DND-41 (cell line): ENCODE results near the gene UBL4B.

Experiments used
- EZH2 ChIP-seq: IDR thresholded peaks from 3 replicates; pipeline ENCODE4 v1.6.1; 2012; ENCODE audit warnings: borderline replicate concordance, low read depth, mild to moderate bottlenecking, moderate library complexity, low read length, inconsistent platforms; ENCODE audit not compliant: severe bottlenecking
- TF ChIP-seq, protein P1 (sequence below): IDR thresholded peaks from 2 replicates; pipeline ENCODE4 v1.5.1; 2012; ENCODE audit warnings: borderline replicate concordance, low read length, moderate library complexity, mild to moderate bottlenecking; ENCODE audit not compliant: poor library complexity, severe bottlenecking; ENCODE audit errors: extremely low read depth

GRCh38 chr1:110134050-110134595 is 21.9 kb downstream of the UBL4B start:
- TF ChIP-seq, protein P1, sequence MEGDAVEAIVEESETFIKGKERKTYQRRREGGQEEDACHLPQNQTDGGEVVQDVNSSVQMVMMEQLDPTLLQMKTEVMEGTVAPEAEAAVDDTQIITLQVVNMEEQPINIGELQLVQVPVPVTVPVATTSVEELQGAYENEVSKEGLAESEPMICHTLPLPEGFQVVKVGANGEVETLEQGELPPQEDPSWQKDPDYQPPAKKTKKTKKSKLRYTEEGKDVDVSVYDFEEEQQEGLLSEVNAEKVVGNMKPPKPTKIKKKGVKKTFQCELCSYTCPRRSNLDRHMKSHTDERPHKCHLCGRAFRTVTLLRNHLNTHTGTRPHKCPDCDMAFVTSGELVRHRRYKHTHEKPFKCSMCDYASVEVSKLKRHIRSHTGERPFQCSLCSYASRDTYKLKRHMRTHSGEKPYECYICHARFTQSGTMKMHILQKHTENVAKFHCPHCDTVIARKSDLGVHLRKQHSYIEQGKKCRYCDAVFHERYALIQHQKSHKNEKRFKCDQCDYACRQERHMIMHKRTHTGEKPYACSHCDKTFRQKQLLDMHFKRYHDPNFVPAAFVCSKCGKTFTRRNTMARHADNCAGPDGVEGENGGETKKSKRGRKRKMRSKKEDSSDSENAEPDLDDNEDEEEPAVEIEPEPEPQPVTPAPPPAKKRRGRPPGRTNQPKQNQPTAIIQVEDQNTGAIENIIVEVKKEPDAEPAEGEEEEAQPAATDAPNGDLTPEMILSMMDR = no peak
- no peak for TF ChIP-seq EZH2
